ENCODE data around the gene MCHR1. TPM values are rescaled to one million over a fixed set of nuclear protein-coding genes. Genes with fewer than 3 reads are reported as not detected.

MCHR1 gene
- total RNA-seq, 1 experiment from 2014 or later: not detected

GRCh38 chr22:40691532-40691931, 12.2 kb downstream of the MCHR1 start:
- no peak for ATAC-seq
- Histone ChIP-seq H3K79me2 (ENCODE audit: insufficient read depth, low read length) (no peaks in the 10 kb centered on the region), H4K20me1 (ENCODE audit: insufficient read depth) (no peaks in the 10 kb centered on the region), H3K4me2 (ENCODE audit: low read length) (no peak overlapping the region), H3K27ac (ENCODE audit: low read depth, low read length) (no peak overlapping the region), H3K36me3 (ENCODE audit: control insufficient read depth in 1 of 2, insufficient read depth in 2 of 2, low read length in 2 of 2) (no peaks in the 10 kb centered on the region), H3K9ac (ENCODE audit: low read length) (no peak overlapping the region), H3K9me3 (ENCODE audit: control insufficient read depth in 1 of 2, insufficient read depth in 1 of 2, low read depth in 1 of 2, low read length in 2 of 2) (no peaks in the 10 kb centered on the region), H3K27me3 (ENCODE audit: insufficient read depth, low read length) (no peaks in the 10 kb centered on the region), H3K4me3 (replicated peaks in 1 of 2; ENCODE audit: low read depth in 1 of 2, low read length in 2 of 2) (no peak overlapping the region), H2AFZ (ENCODE audit: low read depth, low read length, poor library complexity, severe bottlenecking) (no peak overlapping the region), H3K9me2 (ENCODE audit: insufficient read depth) (no peaks in the 10 kb centered on the region), H3K4me1 (ENCODE audit: control insufficient read depth in 1 of 2, insufficient read depth in 2 of 2, low read length in 2 of 2) (no peaks in the 10 kb centered on the region)
- CTCF ChIA-PET: no interaction called here
- DNase-seq (ENCODE audit: low read depth, low spot score): no peak
- POLR2A ChIA-PET: interaction anchor here (0.9 kb wide), 1 partner anchor 19 kb away, joined by 4 read pairs; no protein-coding TSS in a partner anchor
- RAD21 ChIA-PET (ENCODE audit: low non-redundant PET in 1 of 2, low total read pairs in 2 of 2, uncharacterized antibody in 2 of 2, unreplicated experiment in 2 of 2): no interaction called here
- intact Hi-C loops (cut with micrococcal nuclease): no loop called here
- TF ChIP-seq FOSL1 (IDR thresholded peaks at IDR 0.05; ENCODE audit: low read depth) (no peak), REST (IDR thresholded peaks at IDR 0.05; ENCODE audit: low read depth) (no peak), CTCF (IDR thresholded peaks at IDR 0.05 in 2 of 3, conservative IDR thresholded peaks at IDR 0.05 in 1 of 3; ENCODE audit: borderline replicate concordance in 1 of 3, insufficient read depth in 1 of 3, low read depth in 2 of 3, low read length in 2 of 3) (no peak), POLR2AphosphoS5 (IDR thresholded peaks at IDR 0.05; ENCODE audit: low read depth, low read length) (no peak), ZFX (IDR thresholded peaks at IDR 0.05) (no peak), SIN3A (IDR thresholded peaks at IDR 0.05; ENCODE audit: low read depth) (no peak), EZH2phosphoT487 (IDR thresholded peaks at IDR 0.05; ENCODE audit: borderline replicate concordance) (no peak), MAX (IDR thresholded peaks at IDR 0.05) (no peak), CBX3 (IDR thresholded peaks at IDR 0.05; ENCODE audit: low read depth) (no peak), ELF1 (IDR thresholded peaks at IDR 0.05; ENCODE audit: borderline replicate concordance, low read depth) (no peak), TCF7L2 (IDR thresholded peaks at IDR 0.05; ENCODE audit: borderline replicate concordance, extremely low read depth, insufficient read depth, insufficient read length) (no peak), SP1 (IDR thresholded peaks at IDR 0.05; ENCODE audit: low read depth) (no peak), ZNF274 (IDR thresholded peaks at IDR 0.05; ENCODE audit: low read depth, low read length) (no peak), POLR2A (IDR thresholded peaks at IDR 0.05; ENCODE audit: borderline replicate concordance, extremely low read depth, insufficient read depth, insufficient read length) (no peak), ZBTB33 (IDR thresholded peaks at IDR 0.05; ENCODE audit: extremely low read depth, insufficient replicate concordance, low read length) (no peak), CEBPB (IDR thresholded peaks at IDR 0.05; ENCODE audit: low read depth) (no peak)
- no TSS peak for BruUV-seq (replicated peaks)
